Measurements from ENCODE around the gene IARS2. TPM values are rescaled to one million over a fixed set of nuclear protein-coding genes. Genes with fewer than 3 reads are reported as not detected.

The IARS2 gene
- total and polyA plus RNA-seq, 11 donors, result 23.2 to 87.2 (median 78.2) TPM

- ATAC-seq (peak in 1 of 4 donors; percentile 27), DNase-seq (no peak)
- H3K4me1 ChIP-seq, result peaks cover 0 to 28% (median 5%) of the 10 kb centered on the region in 12 donors
- no peaks in the 10 kb centered on the region for H3K27me3 ChIP-seq
- 71 to 83% (median 76%) methylated on average over 6 of the region's 6 CpGs for WGBS, 4 donors
- peak overlapping the region in 1 of 12 donors; percentile 17 for H3K4me3 ChIP-seq
- peak overlapping the region in 6 of 12 donors; percentile 15 to 50 (median 43) for H3K27ac ChIP-seq
- peaks cover 0 to 90% (median 81%) of the 10 kb centered on the region in 9 donors for H3K36me3 ChIP-seq
- intact Hi-C loops (cut with DNase I), result no loop called here
- no peaks in the 10 kb centered on the region for H3K9me3 ChIP-seq
- TF ChIP-seq CTCF (IDR thresholded peaks at IDR 0.05), result no peak
- no peak for TF ChIP-seq POLR2A (IDR thresholded peaks at IDR 0.05)
Measured at GRCh38 chr1:220139966-220140365, 46.0 kb downstream of the IARS2 start.

- WGBS, 4 donors, result 84 to 86% (median 86%) methylated on average over 5 of the region's 5 CpGs
- Histone ChIP-seq H3K4me1 (peaks cover 0 to 8% (median 0%) of the 10 kb centered on the region in 12 donors), H3K36me3 (peaks cover 0 to 97% (median 90%) of the 10 kb centered on the region in 9 donors), H3K27ac (no peak overlapping the region), H3K27me3 (no peaks in the 10 kb centered on the region), H3K4me3 (no peak overlapping the region), H3K9me3 (no peaks in the 10 kb centered on the region)
- DNase-seq (no peak), ATAC-seq (no peak)
- TF ChIP-seq POLR2A (IDR thresholded peaks at IDR 0.05) (no peak), CTCF (IDR thresholded peaks at IDR 0.05) (no peak)
- intact Hi-C loops (cut with DNase I), result no loop called here
Measured at GRCh38 chr1:220144051-220144450, 50.1 kb downstream of the IARS2 start.

GRCh38 chr1:220149742-220150141 lies 55.8 kb downstream of the IARS2 start:
- Histone ChIP-seq H3K4me1 (peaks cover 0 to 25% (median 15%) of the 10 kb centered on the region in 12 donors), H3K4me3 (no peak overlapping the region), H3K9me3 (no peaks in the 10 kb centered on the region), H3K27ac (peak overlapping the region in 2 of 12 donors; percentile 23 to 36), H3K27me3 (no peaks in the 10 kb centered on the region), H3K36me3 (peaks cover 0 to 95% (median 71%) of the 10 kb centered on the region in 9 donors)
- intact Hi-C loops (cut with DNase I), result no loop called here
- TF ChIP-seq CTCF (IDR thresholded peaks at IDR 0.05) (no peak), POLR2A (IDR thresholded peaks at IDR 0.05) (no peak)
- no peak for DNase-seq
- no peak for ATAC-seq
- 88 to 93% (median 92%) methylated on average over 1 of the region's 1 CpG for WGBS, 4 donors

GRCh38 chr1:220151454-220151853 lies 57.5 kb downstream of the IARS2 start:
- Histone ChIP-seq H3K4me1 (peaks cover 0 to 25% (median 15%) of the 10 kb centered on the region in 12 donors), H3K9me3 (no peaks in the 10 kb centered on the region), H3K36me3 (peaks cover 0 to 95% (median 71%) of the 10 kb centered on the region in 9 donors), H3K27me3 (no peaks in the 10 kb centered on the region), H3K27ac (peak overlapping the region in 10 of 12 donors; percentile 4 to 48 (median 20)), H3K4me3 (no peak overlapping the region)
- DNase-seq (peak in 4 of 5 donors; percentile 49 to 71 (median 56)), ATAC-seq (peak; percentile 71 to 95 (median 92))
- TF ChIP-seq POLR2A (IDR thresholded peaks at IDR 0.05) (no peak), CTCF (IDR thresholded peaks at IDR 0.05) (no peak)
- intact Hi-C loops (cut with DNase I), result no loop called here
- WGBS, 4 donors, result 16 to 40% (median 21%) methylated on average over 3 of the region's 3 CpGs
